Measurements from ENCODE around the gene PURA.

- TF ChIP-seq CTCF (IDR thresholded peaks at IDR 0.05; ENCODE audit: extremely low read depth in 1 of 2, insufficient read depth in 1 of 2, low read depth in 1 of 2, low read length in 2 of 2), result no peak
- no peak for TF ChIP-seq POLR2A (IDR thresholded peaks at IDR 0.05; ENCODE audit: low read depth, low read length)
- no peak for TF ChIP-seq EZH2 (IDR thresholded peaks at IDR 0.05; ENCODE audit: borderline replicate concordance, low read depth, low read length, severe bottlenecking)
- TF ChIP-seq JUN (IDR thresholded peaks at IDR 0.05; ENCODE audit: borderline replicate concordance, insufficient read depth, insufficient read length, low read depth), result no peak
- no peak for TF ChIP-seq MYC (IDR thresholded peaks at IDR 0.05; ENCODE audit: low read depth, low read length)
Measured at GRCh38 chr5:140072812-140073211, 41.1 kb upstream of the PURA start.
